ENCODE results near the gene RNF130. TPM values are rescaled to one million over a fixed set of nuclear protein-coding genes. Genes with fewer than 3 reads are reported as not detected.

Gene RNF130
- total and polyA plus RNA-seq, 9 of the 15 experiments (the other 6 are each of a cell fraction or from before 2014, with no cell fraction given) = 5.8 to 39.4 (median 27.1) TPM

GRCh38 chr5:180071531-180072255, at the start of gene RNF130 (continued):
- TF ChIP-seq MLLT1 (IDR thresholded peaks at IDR 0.05) (no peak), SMAD4 (CRISPR knock-in tag; conservative IDR thresholded peaks at IDR 0.05) (peak; percentile 93), BACH1 (tag; IDR thresholded peaks at IDR 0.05) (peak; percentile 93), ESRRA (IDR thresholded peaks at IDR 0.05; ENCODE audit: borderline replicate concordance, low read depth) (peak; percentile 57), HOXB6 (CRISPR knock-in tag; IDR thresholded peaks at IDR 0.05; ENCODE audit: borderline replicate concordance) (no peak), ASH1L (IDR thresholded peaks at IDR 0.05; ENCODE audit: borderline replicate concordance, low read depth, partially characterized antibody) (no peak), RBM39 (optimal IDR thresholded peaks at IDR 0.05; ENCODE audit: low read depth, low read length) (no peak), KDM5B (IDR thresholded peaks at IDR 0.05; ENCODE audit: insufficient replicate concordance, low read depth, low read length) (peak; percentile 65), PPARD (CRISPR knock-in tag; IDR thresholded peaks at IDR 0.05) (no peak), ETS1 (conservative IDR thresholded peaks at IDR 0.05; ENCODE audit: control insufficient read depth, low read depth, low read length) (0 out of 2 replicates have a peak, but pooled peaks have one; percentile 48), L3MBTL2 (IDR thresholded peaks at IDR 0.05) (no peak), THRAP3 (IDR thresholded peaks at IDR 0.05; ENCODE audit: borderline replicate concordance) (no peak), MTF1 (CRISPR knock-in tag; IDR thresholded peaks at IDR 0.05; ENCODE audit: borderline replicate concordance) (no peak), RNF219 (CRISPR knock-in tag; IDR thresholded peaks at IDR 0.05) (no peak), HCFC1 (IDR thresholded peaks at IDR 0.05; ENCODE audit: low read depth, low read length) (no peak; the same call in 1 of the 2 replicates), PHB (CRISPR knock-in tag; IDR thresholded peaks at IDR 0.05) (no peak), TEAD2 (tag; IDR thresholded peaks at IDR 0.05) (no peak), FOXO4 (CRISPR knock-in tag; IDR thresholded peaks at IDR 0.05) (no peak), CREM (IDR thresholded peaks at IDR 0.05; ENCODE audit: low read depth) (peak; percentile 70), ZNF277 (CRISPR knock-in tag; IDR thresholded peaks at IDR 0.05; ENCODE audit: borderline replicate concordance) (no peak)
